ENCODE measurements around the gene VDR.
"Not testable (repeated sequence)": the region's sequence is repeated elsewhere in the genome, so short reads cannot be mapped to it uniquely, and the experiment has no call there.

The VDR gene

DNA sequence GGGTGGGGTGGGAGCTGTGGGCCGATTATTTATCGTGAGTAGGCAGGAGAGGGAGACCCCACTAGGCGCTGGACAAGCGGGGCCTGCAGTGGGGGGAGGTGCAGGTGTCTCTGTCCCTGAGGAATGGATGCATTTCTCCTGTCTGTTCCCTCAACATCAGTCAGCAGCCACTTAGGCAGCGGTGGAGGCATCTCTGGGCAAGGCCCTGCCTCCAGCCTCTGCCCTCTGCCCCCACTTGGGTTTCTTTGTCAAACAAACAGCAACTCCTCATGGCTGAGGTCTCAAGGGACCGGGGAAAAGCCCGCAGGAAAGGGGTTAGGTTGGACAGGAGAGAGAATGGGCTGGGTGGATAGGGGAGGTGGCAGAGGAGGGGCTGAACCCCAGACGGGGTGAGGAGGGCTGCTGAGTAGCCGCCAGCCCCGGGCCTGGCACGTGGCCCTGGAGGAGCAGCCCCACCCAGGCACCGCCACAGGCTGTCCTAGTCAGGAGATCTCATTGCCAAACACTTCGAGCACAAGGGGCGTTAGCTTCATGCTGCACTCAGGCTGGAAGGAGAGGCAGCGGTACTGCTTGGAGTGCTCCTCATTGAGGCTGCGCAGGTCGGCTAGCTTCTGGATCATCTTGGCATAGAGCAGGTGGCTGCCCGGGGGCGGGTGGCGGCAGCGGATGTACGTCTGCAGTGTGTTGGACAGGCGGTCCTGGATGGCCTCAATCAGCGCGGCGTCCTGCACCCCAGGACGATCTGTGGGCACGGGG, 60.4 kb downstream of the VDR start:
- no peak for DNase-seq

DNA sequence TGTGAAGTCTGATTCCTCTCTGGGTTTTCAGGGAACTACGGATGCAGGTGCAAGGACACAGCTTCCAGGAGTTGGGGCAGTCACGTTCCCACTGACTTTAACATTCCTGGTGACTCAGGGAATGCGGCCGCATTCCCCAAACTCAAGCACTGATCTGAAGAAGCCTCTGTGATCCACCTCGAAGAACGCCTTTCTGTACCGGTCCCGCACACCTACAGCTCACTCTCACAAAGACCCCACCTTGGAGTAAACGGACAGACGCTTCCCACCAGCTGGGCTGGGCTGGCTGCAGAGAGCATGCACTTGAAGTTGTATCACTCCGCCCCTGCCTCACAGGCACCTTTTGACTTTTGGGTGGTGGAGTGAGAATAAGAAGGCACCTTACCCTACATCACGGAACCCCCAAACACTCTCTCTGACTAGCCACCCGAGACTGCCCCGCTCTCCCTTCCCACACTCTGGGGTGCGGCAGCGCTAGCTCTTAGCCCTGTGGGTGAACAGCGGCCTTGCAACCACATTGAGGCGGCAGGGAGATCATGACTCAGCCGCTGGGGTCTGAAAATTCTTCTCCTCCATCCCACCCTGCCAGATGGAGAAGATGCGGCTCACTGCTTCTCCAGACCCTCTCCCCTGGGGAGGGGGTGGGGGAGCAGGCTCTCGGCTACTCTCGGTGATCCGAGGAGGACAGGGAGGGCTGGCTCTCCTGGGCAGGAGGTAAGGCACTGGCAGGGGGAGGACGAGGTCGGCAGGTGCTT, 61.4 kb downstream of the VDR start:
- no peak for DNase-seq

DNA sequence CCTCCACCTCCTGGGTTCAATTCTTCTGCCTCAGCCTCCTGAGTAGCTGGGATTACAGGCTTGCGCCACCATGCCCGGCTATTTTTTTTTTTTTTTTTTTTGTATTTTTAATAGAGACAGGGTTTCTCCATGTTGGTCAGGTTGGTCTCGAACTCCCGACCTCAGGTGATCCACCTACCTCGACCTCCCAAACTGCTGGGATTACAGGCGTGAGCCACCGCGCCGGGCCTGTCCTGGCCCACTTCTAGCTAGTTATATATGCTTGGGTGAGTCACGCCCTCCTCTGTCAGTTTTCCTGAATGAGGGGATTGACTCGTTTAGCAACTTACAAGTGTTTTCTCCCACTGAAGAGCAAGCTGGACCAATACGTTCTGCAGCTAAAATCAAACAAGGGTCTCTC, 62.3 kb downstream of the VDR start:
- not testable (repeated sequence) for DNase-seq

- DNase-seq = no peak
Measured at GRCh38 chr12:47841910-47842309, 62.9 kb downstream of the VDR start.

GRCh38 chr12:47841501-47841900, 63.3 kb downstream of the VDR start:
- no peak for DNase-seq

GRCh38 chr12:47840571-47840970, 64.2 kb downstream of the VDR start:
- DNase-seq = no peak

- DNase-seq = no peak
Measured at GRCh38 chr12:47839214-47839876, 65.4 kb downstream of the VDR start.

- no peak for DNase-seq
Measured at GRCh38 chr12:47838286-47838931, 66.4 kb downstream of the VDR start.

DNA sequence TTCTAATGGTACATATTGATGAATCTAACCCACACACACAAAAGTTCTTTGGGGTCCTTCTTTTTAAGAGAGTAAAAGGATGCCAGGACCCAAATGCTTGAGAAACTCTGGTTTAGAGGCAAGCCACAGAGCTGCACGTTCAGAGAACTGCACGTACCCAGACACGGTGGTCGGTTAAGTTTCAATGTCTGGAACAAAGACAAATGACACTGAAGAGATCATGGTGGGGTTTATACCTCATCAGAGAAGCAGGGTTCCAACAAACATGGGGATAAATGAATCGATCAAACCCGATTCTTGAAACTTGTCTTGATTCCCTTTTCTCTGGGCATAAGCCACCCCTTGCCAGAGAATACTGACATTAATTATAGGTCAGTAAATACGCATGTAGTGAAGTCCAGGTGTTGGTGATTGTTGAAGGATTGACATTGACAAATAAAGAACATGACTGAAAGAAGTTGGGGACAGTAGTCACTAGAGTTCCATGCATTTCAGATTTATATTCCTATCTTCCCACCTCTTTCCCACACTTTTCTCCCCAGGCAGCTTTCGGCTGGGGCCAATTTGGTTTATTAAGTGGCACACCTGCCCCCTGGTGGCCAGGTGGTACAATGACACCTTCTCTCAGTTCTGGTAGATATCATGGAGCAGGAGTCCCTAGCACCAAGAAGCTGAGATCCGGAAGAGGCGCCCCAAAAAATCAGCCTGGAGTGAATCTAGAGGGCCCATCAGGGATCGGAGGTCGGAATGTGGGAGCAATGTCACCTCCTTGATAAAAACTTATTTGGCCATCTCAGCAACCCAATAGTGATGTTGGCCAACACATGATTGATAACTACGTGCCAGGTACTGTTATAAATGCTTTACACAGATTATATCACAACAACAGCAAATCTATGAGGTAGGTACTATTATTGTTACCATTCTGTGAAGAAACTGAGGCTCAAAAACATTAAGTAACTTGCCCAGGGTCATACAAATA, 67.3 kb downstream of the VDR start:
- DNase-seq = peak; percentile 55

- DNase-seq = no peak
Measured at GRCh38 chr12:47835831-47836155, 69.0 kb downstream of the VDR start.

- no peak for DNase-seq
Measured at GRCh38 chr12:47835006-47835830, 69.6 kb downstream of the VDR start.

DNA sequence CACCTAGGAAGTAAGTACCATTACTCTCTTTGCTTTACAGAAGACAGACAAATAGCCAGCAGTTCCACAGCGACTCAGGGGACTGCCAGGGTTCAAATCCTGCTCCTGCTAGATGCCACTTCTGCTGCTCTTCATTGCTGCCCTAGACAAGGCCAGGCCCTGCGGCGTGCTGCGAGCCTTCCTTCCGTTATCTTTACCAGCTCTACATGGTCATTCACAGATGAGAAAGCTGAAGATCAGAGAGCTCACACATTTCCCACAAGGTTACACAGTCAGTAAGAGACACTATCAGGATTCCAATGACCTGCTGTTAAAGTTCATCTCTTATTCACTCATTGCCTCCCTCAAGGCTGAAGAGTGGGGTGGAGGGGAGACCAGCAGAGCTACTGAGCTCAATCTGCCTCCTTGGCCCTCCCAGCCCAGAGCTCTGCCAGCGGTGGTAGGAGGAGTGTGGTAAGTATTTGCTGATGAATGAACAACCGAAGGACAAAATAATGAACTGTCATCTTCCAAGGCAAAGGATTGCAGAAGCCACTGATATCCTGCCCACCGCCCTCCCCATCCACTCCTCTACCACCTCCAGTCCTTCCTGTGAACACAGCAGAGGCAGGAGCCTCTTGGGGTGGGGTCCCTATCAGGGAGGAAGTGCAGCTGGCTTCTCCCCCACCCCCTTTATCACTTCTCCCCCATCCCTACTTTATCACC, 70.4 kb downstream of the VDR start:
- no peak for DNase-seq

DNA sequence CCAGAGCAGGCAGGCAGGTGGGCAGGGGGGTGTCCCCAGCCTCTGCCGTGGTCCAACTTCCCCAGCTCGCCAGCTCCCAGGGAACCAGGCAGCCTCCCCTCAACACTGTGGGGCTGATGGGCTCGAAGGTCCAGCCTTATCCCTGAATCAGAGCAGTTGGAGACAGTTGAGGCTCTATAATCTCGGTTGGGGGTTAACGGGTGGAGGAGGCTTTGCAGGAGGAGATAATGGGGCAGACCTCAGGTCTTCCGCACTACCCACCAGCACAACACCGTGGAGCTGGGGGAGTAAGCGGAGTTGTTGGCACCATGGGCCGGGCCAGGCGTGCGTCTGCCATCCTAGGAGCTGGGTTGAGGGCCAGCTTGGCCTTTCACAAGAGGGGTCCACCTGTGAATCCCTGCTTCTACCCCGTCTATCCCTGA, 71.2 kb downstream of the VDR start:
- DNase-seq = no peak

- no peak for DNase-seq
Measured at GRCh38 chr12:47832263-47832933, 72.4 kb downstream of the VDR start.

GRCh38 chr12:47829584-47829983, 75.2 kb downstream of the VDR start:
- no peak for DNase-seq

DNA sequence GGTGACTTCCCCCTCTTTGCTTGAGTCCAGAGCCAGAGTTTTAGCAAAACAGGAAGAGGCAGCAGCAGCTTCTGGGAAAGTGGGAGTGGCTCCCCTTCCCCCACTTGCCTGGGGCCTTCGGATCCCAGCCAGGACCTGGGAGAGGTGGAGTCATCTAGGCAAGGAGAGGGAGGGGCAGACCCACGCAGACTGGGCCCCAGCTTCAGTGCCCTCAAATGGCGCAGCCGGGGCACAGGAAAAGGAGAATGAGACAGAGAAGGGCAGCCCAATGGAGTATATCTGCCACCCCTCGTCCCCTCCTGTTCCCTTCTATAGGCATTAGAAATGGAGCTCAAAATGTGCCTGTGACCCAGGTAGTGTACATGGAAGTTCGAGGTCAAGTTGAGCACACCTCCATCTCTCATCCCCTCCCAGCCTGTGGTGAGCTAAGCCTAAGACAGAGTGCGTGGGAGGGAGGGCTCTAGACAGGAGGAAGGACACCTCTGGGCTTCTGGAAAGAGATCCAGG, 75.8 kb downstream of the VDR start:
- DNase-seq = no peak

DNA sequence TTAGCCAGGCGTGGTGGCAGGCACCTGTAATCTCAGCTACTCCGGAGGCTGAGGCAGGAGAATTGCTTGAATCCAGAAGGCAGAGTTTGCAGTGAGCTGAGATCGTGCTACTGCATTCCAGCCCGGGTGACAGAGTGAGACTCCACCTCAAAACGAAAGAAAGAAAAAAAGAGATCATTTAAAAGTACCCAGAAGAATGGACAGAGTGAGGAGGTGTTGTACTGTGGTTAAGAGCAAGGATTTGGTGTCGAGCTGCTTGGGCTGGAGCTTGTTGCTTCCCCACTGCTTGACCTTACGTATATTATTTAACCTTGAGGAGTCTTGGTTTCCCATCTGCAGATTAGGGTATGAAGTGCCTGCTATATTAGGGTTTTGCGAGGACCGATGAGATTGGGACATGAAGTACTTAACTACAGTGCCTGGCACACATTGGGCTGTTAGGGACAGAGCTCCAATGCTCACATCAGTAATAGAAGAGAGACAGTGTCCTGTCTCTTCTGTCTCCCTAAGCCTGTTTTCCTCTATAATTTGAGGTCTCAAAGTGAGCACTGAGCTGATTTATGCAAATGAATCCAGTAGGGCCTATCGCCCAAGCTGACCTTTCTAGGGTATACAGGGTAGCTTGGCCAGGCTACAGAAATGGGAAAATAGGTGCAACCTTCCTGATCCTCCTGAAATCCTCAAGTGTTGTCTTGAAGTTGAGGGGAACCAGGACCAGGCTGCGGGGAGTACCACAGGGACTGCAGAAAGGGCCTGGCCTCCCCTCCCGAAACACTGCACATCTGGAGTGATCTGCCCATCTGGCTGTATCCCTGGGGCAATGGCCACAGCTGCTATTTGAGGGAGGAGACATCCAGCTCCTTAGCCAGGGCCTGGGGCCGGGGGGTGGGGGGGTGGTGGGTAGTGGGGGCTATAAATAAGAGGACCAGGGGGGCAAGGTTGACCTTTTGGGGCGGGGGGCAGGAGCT, 76.5 kb downstream of the VDR start:
- DNase-seq = no peak

DNA sequence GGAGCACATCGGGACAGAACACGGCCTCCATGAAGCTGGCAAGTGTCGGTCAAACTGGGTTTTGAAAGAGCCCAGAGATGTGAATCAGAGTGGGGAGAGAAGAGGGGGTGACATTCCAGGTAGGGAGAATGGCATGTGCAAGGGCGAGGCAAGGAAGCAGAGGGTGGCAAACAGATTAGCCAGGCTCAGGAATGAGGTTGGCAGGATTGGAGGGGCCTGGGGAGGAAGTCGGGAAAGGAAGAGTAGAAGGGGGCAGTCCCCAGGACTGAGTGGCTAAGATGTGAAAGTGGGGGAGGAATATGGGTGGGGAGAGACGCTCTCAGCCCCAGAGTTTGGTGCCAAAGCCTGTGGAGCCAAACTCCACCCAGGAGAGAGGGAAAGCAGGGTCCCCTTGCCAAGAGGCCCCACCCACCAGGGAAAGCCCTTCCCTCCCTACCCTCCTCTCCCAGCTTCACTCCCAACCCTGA, 79.6 kb downstream of the VDR start:
- DNase-seq = no peak

GRCh38 chr12:47824635-47825034, 80.2 kb downstream of the VDR start:
- DNase-seq = no peak

Data from NCI-H748 treated with DMSO at 0.1 percent for 48 hours (cell line).